GM06990 (cell line): ENCODE measurements around the gene PRKG2.

Experiments used
- DNase-seq: peaks from one replicate; pipeline ENCODE4 v3.0.0-alpha.2; 2011; ENCODE audit not compliant: insufficient read length; ENCODE audit errors: extremely low read depth
- H3K27me3 ChIP-seq: replicated peaks from 2 replicates; pipeline ENCODE4 v1.6.0; 2011; ENCODE audit warnings: low read length; ENCODE audit not compliant: control insufficient read depth, insufficient read depth
- H3K36me3 ChIP-seq: 2 replicates; pipeline ENCODE4 v1.5.1; 2011; ENCODE audit warnings: low read length; ENCODE audit not compliant: control insufficient read depth, insufficient read depth
- H3K4me3 ChIP-seq: replicated peaks from 2 replicates; pipeline ENCODE4 v1.5.1; 2011; ENCODE audit warnings: low read depth, mild to moderate bottlenecking, control low read depth, low read length
- CTCF ChIP-seq: IDR thresholded peaks from 2 replicates; pipeline ENCODE4 v1.5.1; 2011; ENCODE audit warnings: low read length, control low read depth, mild to moderate bottlenecking, inconsistent platforms; ENCODE audit not compliant: insufficient read depth, poor library complexity, severe bottlenecking

The PRKG2 gene

GRCh38 chr4:81198609-81199008 lies 16.4 kb downstream of the PRKG2 start:
- no peaks in the 10 kb centered on the region for H3K36me3 ChIP-seq
- H3K4me3 ChIP-seq, result no peak overlapping the region
- no peak for TF ChIP-seq CTCF
- no peaks in the 10 kb centered on the region for H3K27me3 ChIP-seq
- no peak for DNase-seq

GRCh38 chr4:81197864-81198524 lies 17.0 kb downstream of the PRKG2 start:
- no peak for DNase-seq
- no peaks in the 10 kb centered on the region for H3K27me3 ChIP-seq
- no peaks in the 10 kb centered on the region for H3K36me3 ChIP-seq
- no peak for TF ChIP-seq CTCF
- no peak overlapping the region for H3K4me3 ChIP-seq

GRCh38 chr4:81196126-81196650 lies 18.8 kb downstream of the PRKG2 start:
- no peak for DNase-seq
- no peak for TF ChIP-seq CTCF
- no peaks in the 10 kb centered on the region for H3K27me3 ChIP-seq
- H3K4me3 ChIP-seq, result no peak overlapping the region
- no peaks in the 10 kb centered on the region for H3K36me3 ChIP-seq

- no peak for DNase-seq
- Histone ChIP-seq H3K27me3 (no peaks in the 10 kb centered on the region), H3K4me3 (no peak overlapping the region), H3K36me3 (no peaks in the 10 kb centered on the region)
- no peak for TF ChIP-seq CTCF
Measured at GRCh38 chr4:81195475-81195874, 19.5 kb downstream of the PRKG2 start.

GRCh38 chr4:81194286-81194685 lies 20.7 kb downstream of the PRKG2 start:
- TF ChIP-seq CTCF, result no peak
- no peak for DNase-seq

More at GRCh38 chr4:81194286-81194685, 20.7 kb downstream of the PRKG2 start:
- Histone ChIP-seq H3K36me3 (no peaks in the 10 kb centered on the region), H3K27me3 (no peaks in the 10 kb centered on the region), H3K4me3 (no peak overlapping the region)
